ENCODE measurements around the gene TRAF1. TPM values are rescaled to one million over a fixed set of nuclear protein-coding genes. Genes with fewer than 3 reads are reported as not detected.

Gene TRAF1
- total RNA-seq, 1 experiment from 2014 or later = 1.8 TPM

GRCh38 chr9:120915854-120916470 lies 10.6 kb downstream of the TRAF1 start:
- TF ChIP-seq ETV6 (CRISPR knock-in tag; IDR thresholded peaks at IDR 0.05) (no peak), ZNF512 (CRISPR knock-in tag; IDR thresholded peaks at IDR 0.05; ENCODE audit: borderline replicate concordance) (no peak), ZNF396 (CRISPR knock-in tag; IDR thresholded peaks at IDR 0.05; ENCODE audit: borderline replicate concordance) (no peak), ZNF219 (CRISPR knock-in tag; IDR thresholded peaks at IDR 0.05; ENCODE audit: borderline replicate concordance) (no peak), ZNF416 (CRISPR knock-in tag; IDR thresholded peaks at IDR 0.05) (no peak), NR2C2 (CRISPR knock-in tag; IDR thresholded peaks at IDR 0.05) (no peak), EMX1 (CRISPR knock-in tag; IDR thresholded peaks at IDR 0.05) (no peak), PRDM15 (CRISPR knock-in tag; IDR thresholded peaks at IDR 0.05) (no peak), E2F5 (CRISPR knock-in tag; IDR thresholded peaks at IDR 0.05) (no peak), RORB (CRISPR knock-in tag; IDR thresholded peaks at IDR 0.05) (no peak)
- TF ChIP-seq, protein P1, sequence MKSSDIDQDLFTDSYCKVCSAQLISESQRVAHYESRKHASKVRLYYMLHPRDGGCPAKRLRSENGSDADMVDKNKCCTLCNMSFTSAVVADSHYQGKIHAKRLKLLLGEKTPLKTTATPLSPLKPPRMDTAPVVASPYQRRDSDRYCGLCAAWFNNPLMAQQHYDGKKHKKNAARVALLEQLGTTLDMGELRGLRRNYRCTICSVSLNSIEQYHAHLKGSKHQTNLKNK (CRISPR knock-in tag; IDR thresholded peaks at IDR 0.05) = no peak
- Mint-ChIP-seq H3K9me3 (peaks cover 11% of the 10 kb centered on the region), H3K27ac (no peak overlapping the region), H3K4me3 (no peak overlapping the region), H3K27me3 (ENCODE audit: low read depth) (no peaks in the 10 kb centered on the region; the same call in 1 of the 2 replicates), H3K4me1 (peaks cover 43% of the 10 kb centered on the region), H3K36me3 (peaks cover 5% of the 10 kb centered on the region)
- ChIA-PET POLR2A (no interaction called here), CTCF (interaction anchor here (0.9 to 1.8 kb wide), 10 partner anchors 10 to 160 kb away, joined by 3 to 12 read pairs (median 3); no protein-coding TSS in a partner anchor)
- no peak for ATAC-seq
- no peak for DNase-seq (ENCODE audit: low spot score)

DNA sequence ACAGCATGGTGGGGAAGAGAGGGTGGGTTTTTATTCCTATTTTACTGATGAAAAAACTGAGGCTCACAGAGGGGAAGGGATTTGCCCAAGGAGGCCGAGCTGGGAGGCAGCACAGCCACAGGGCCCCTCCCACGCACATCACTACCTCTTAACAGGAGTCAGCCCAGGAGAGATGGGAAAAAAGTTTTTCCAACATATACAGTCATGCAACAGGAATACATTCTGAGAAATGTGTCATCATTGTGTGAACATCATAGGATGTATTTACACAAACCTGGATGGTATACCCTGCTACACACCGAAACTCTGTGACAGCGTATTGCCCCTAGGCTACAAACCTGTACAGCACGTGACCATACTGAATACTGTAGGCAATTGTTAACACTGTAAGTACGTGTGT lies 11.6 kb downstream of the TRAF1 start:
- CTCF ChIA-PET = no interaction called here
- POLR2A ChIA-PET = no interaction called here
- no peak overlapping the region for H3K4me3 Mint-ChIP-seq
- H3K9me3 Mint-ChIP-seq = peaks cover 11% of the 10 kb centered on the region
- no peak for DNase-seq (ENCODE audit: low spot score)
- H3K36me3 Mint-ChIP-seq = peaks cover 5% of the 10 kb centered on the region
- ATAC-seq = no peak
- H3K27ac Mint-ChIP-seq = no peak overlapping the region
- peaks cover 37% of the 10 kb centered on the region for H3K4me1 Mint-ChIP-seq
- no peaks in the 10 kb centered on the region; the same call in 1 of the 2 replicates for H3K27me3 Mint-ChIP-seq (ENCODE audit: low read depth)
- no peak for TF ChIP-seq SMAD3 (CRISPR knock-in tag; IDR thresholded peaks at IDR 0.05; ENCODE audit: borderline replicate concordance)
- no peak for TF ChIP-seq USF2 (CRISPR knock-in tag; IDR thresholded peaks at IDR 0.05)
- no peak for TF ChIP-seq PRRX2 (CRISPR knock-in tag; IDR thresholded peaks at IDR 0.05)
- TF ChIP-seq PREB (CRISPR knock-in tag; IDR thresholded peaks at IDR 0.05; ENCODE audit: borderline replicate concordance) = no peak
- TF ChIP-seq NR2C2 (CRISPR knock-in tag; IDR thresholded peaks at IDR 0.05) = no peak
- TF ChIP-seq, protein P2, sequence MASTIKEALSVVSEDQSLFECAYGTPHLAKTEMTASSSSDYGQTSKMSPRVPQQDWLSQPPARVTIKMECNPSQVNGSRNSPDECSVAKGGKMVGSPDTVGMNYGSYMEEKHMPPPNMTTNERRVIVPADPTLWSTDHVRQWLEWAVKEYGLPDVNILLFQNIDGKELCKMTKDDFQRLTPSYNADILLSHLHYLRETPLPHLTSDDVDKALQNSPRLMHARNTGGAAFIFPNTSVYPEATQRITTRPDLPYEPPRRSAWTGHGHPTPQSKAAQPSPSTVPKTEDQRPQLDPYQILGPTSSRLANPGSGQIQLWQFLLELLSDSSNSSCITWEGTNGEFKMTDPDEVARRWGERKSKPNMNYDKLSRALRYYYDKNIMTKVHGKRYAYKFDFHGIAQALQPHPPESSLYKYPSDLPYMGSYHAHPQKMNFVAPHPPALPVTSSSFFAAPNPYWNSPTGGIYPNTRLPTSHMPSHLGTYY (CRISPR knock-in tag; IDR thresholded peaks at IDR 0.05) = no peak
- no peak for TF ChIP-seq CREB1 (CRISPR knock-in tag; IDR thresholded peaks at IDR 0.05)
- TF ChIP-seq, protein P3, sequence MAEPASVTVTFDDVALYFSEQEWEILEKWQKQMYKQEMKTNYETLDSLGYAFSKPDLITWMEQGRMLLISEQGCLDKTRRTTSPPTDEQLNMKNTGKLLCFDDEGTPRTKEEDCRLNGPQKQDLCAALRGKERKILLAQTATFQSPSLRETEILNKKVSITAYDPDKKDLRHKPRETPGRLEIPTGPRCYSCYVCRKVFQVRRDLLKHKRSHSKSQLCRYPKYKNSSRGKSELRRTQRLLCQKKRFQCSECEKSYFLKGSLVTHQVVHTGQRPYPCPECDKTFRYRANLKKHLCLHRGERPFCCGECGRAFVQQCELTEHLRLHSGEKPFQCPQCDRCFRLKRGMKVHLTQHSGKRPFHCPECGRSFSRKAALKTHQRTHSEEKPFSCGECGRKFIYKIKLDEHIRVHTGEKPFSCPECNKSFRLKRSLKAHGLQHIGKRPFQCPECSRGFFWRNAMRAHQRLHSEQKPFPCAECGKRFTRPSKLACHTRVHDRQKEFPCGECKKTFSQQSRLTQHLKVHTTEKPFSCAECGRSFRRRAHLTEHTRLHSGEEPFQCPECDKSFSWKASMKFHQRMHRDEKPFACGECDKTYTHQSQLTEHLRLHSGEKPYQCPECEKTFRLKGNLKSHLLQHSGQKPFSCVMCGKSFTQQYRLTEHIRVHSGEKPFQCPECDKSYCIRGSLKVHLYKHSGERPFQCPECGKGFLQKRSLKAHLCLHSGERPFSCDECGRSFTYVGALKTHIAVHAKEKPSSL (CRISPR knock-in tag; conservative IDR thresholded peaks at IDR 0.05) = no peak
- TF ChIP-seq CBFB (CRISPR knock-in tag; IDR thresholded peaks at IDR 0.05; ENCODE audit: low read depth) = no peak
- no peak for TF ChIP-seq SMAD4 (CRISPR knock-in tag; IDR thresholded peaks at IDR 0.05)
- TF ChIP-seq, protein P4, sequence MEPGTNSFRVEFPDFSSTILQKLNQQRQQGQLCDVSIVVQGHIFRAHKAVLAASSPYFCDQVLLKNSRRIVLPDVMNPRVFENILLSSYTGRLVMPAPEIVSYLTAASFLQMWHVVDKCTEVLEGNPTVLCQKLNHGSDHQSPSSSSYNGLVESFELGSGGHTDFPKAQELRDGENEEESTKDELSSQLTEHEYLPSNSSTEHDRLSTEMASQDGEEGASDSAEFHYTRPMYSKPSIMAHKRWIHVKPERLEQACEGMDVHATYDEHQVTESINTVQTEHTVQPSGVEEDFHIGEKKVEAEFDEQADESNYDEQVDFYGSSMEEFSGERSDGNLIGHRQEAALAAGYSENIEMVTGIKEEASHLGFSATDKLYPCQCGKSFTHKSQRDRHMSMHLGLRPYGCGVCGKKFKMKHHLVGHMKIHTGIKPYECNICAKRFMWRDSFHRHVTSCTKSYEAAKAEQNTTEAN (CRISPR knock-in tag; IDR thresholded peaks at IDR 0.05) = no peak

Measured in WTC11 (cell line).